ENCODE results near the gene PCDHB6.
A peak's percentile ranks its signal among the peaks of the same experiment; 100 is the strongest.
"Not testable (repeated sequence)": the region's sequence is repeated elsewhere in the genome, so short reads cannot be mapped to it uniquely, and the experiment has no call there.

Gene PCDHB6

GRCh38 chr5:141179876-141180275 is 30.0 kb downstream of the PCDHB6 start:
- H3K4me3 ChIP-seq (ENCODE audit: low read length); H3K4me2 ChIP-seq (ENCODE audit: low read depth, low read length); H3F3A ChIP-seq (ENCODE audit: insufficient read depth, low read length); H3K9me2 ChIP-seq (replicated peaks; ENCODE audit: insufficient read depth, low read length); DNase-seq; H3K4me1 ChIP-seq (ENCODE audit: low read length); H4K20me1 ChIP-seq (ENCODE audit: insufficient read depth, low read length); H3K79me2 ChIP-seq (ENCODE audit: low read length); H3K27ac ChIP-seq (ENCODE audit: low read length); H3K9ac ChIP-seq (ENCODE audit: low read length); H2AFZ ChIP-seq (ENCODE audit: low read length); H3K36me3 ChIP-seq (replicated peaks; ENCODE audit: insufficient read depth, low read length); H3K27me3 ChIP-seq (replicated peaks; ENCODE audit: insufficient read depth, low read length); H3K9me3 ChIP-seq (replicated peaks; ENCODE audit: insufficient read depth, low read length): not testable (repeated sequence)

- Histone ChIP-seq H3K9me3 (replicated peaks; ENCODE audit: insufficient read depth, low read length) (no peaks in the 10 kb centered on the region), H3K27me3 (replicated peaks; ENCODE audit: insufficient read depth, low read length) (no peaks in the 10 kb centered on the region; the same call in 1 of the 2 replicates), H3K79me2 (ENCODE audit: low read length) (no peaks in the 10 kb centered on the region), H3K4me2 (ENCODE audit: low read depth, low read length) (no peak overlapping the region), H3K9ac (ENCODE audit: low read length) (no peak overlapping the region), H4K20me1 (ENCODE audit: insufficient read depth, low read length) (no peaks in the 10 kb centered on the region), H3K36me3 (replicated peaks; ENCODE audit: insufficient read depth, low read length) (no peaks in the 10 kb centered on the region), H3F3A (ENCODE audit: insufficient read depth, low read length) (no peaks in the 10 kb centered on the region), H3K27ac (ENCODE audit: low read length) (no peak overlapping the region), H3K9me2 (replicated peaks; ENCODE audit: insufficient read depth, low read length) (no peaks in the 10 kb centered on the region), H2AFZ (ENCODE audit: low read length) (no peak overlapping the region), H3K4me3 (ENCODE audit: low read length) (no peak overlapping the region), H3K4me1 (ENCODE audit: low read length) (no peaks in the 10 kb centered on the region)
- TF ChIP-seq EZH2phosphoT487 (IDR thresholded peaks at IDR 0.05; ENCODE audit: low read length) (no peak), EZH2 (optimal IDR thresholded peaks at IDR 0.05; ENCODE audit: low read depth, low read length) (no peak), CTCF (IDR thresholded peaks at IDR 0.05; ENCODE audit: low read length) (no peak)
- DNase-seq: no peak
Measured at GRCh38 chr5:141180313-141180712, 30.5 kb downstream of the PCDHB6 start.

GRCh38 chr5:141182248-141182647 is 32.4 kb downstream of the PCDHB6 start, which contains the start of gene PCDHB16:
Gene PCDHB16, plus strand, starts transcription at chr5:141182387. Its CDS starts 173 bp downstream, at chr5:141182560.
- Histone ChIP-seq H3F3A (ENCODE audit: insufficient read depth, low read length) (no peaks in the 10 kb centered on the region), H3K36me3 (replicated peaks; ENCODE audit: insufficient read depth, low read length) (no peaks in the 10 kb centered on the region), H3K9ac (ENCODE audit: low read length) (no peak within 1 kb of the TSS), H4K20me1 (ENCODE audit: insufficient read depth, low read length) (no peaks in the 10 kb centered on the region), H3K4me3 (ENCODE audit: low read length) (no peak within 1 kb of the TSS), H3K4me1 (ENCODE audit: low read length) (no peaks in the 10 kb centered on the region), H2AFZ (ENCODE audit: low read length) (no peak within 1 kb of the TSS), H3K79me2 (ENCODE audit: low read length) (no peaks in the 10 kb centered on the region), H3K4me2 (ENCODE audit: low read depth, low read length) (no peak within 1 kb of the TSS), H3K9me2 (replicated peaks; ENCODE audit: insufficient read depth, low read length) (no peaks in the 10 kb centered on the region), H3K27me3 (replicated peaks; ENCODE audit: insufficient read depth, low read length) (no peaks in the 10 kb centered on the region; the same call in 1 of the 2 replicates), H3K9me3 (replicated peaks; ENCODE audit: insufficient read depth, low read length) (no peaks in the 10 kb centered on the region), H3K27ac (ENCODE audit: low read length) (no peak within 1 kb of the TSS)
- peak; percentile 40 for TF ChIP-seq CTCF (IDR thresholded peaks at IDR 0.05; ENCODE audit: low read length)
- no peak for TF ChIP-seq EZH2 (optimal IDR thresholded peaks at IDR 0.05; ENCODE audit: low read depth, low read length)
- no peak for DNase-seq

GRCh38 chr5:141184117-141184855 is 34.4 kb downstream of the PCDHB6 start:
- not testable (repeated sequence) for H3K9ac ChIP-seq (ENCODE audit: low read length); H3K9me2 ChIP-seq (replicated peaks; ENCODE audit: insufficient read depth, low read length); H3K4me2 ChIP-seq (ENCODE audit: low read depth, low read length); H3K79me2 ChIP-seq (ENCODE audit: low read length); H3F3A ChIP-seq (ENCODE audit: insufficient read depth, low read length); H3K27me3 ChIP-seq (replicated peaks; ENCODE audit: insufficient read depth, low read length); H3K9me3 ChIP-seq (replicated peaks; ENCODE audit: insufficient read depth, low read length); H3K4me1 ChIP-seq (ENCODE audit: low read length); H4K20me1 ChIP-seq (ENCODE audit: insufficient read depth, low read length); H3K36me3 ChIP-seq (replicated peaks; ENCODE audit: insufficient read depth, low read length); H3K4me3 ChIP-seq (ENCODE audit: low read length); H2AFZ ChIP-seq (ENCODE audit: low read length); H3K27ac ChIP-seq (ENCODE audit: low read length); DNase-seq

Measured in MM.1S (cell line).